Adrenal gland (tissue), 12 donors: ENCODE results near the gene TTC9C. TPM values are rescaled to one million over a fixed set of nuclear protein-coding genes. Genes with fewer than 3 reads are reported as not detected.
A peak's percentile ranks its signal among the peaks of the same experiment; 100 is the strongest.
"Not testable (repeated sequence)": the region's sequence is repeated elsewhere in the genome, so short reads cannot be mapped to it uniquely, and the experiment has no call there.

Experiments used
- DNase-seq, 7 donors: peaks; one replicate each; pipeline ENCODE4 v3.0.0-alpha.2; 2019 to 2020
- H3K27ac ChIP-seq, 5 donors: fragments of 200-600 bp; sonication (generic) in 4 of 5; 1 replicate in 3 of 5; 2 replicates in 2 of 5; pipeline versions ENCODE4 v1.5.1 to v1.8.0; 2016 to 2020; ENCODE audit warnings: mild to moderate bottlenecking in 1 of 5
- H3K27me3 ChIP-seq: fragments of 200-600 bp; 2 replicates; pipeline ENCODE4 v1.8.0; 2021
- H3K36me3 ChIP-seq, 2 donors: fragments of 200-600 bp; replicated peaks in 1 of 2; 1 replicate in 1 of 2; 2 replicates in 1 of 2; pipeline versions ENCODE4 v1.5.1 to v1.8.0; 2018 to 2022
- H3K4me1 ChIP-seq, 2 donors: fragments of 200-600 bp; replicated peaks in 1 of 2; 1 replicate in 1 of 2; 2 replicates in 1 of 2; pipeline versions ENCODE4 v1.5.1 to v1.8.0; 2018 to 2021
- H3K4me3 ChIP-seq, 4 donors: fragments of 200-600 bp; sonication (generic) in 3 of 4; one replicate each; pipeline ENCODE4 v1.5.1; 2016 to 2018
- H3K9me3 ChIP-seq, 3 donors: fragments of 200-600 bp; sonication (generic) in 1 of 3; replicated peaks in 1 of 3; 1 replicate in 2 of 3; 2 replicates in 1 of 3; pipeline versions ENCODE4 v1.5.1 to v1.8.0; 2016 to 2021
- POLR2A ChIP-seq, 2 donors: fragments of 450-650 bp; IDR thresholded peaks; one replicate each; pipeline ENCODE4 v1.6.1; 2017; ENCODE audit warnings: antibody characterized with exemption in 2 of 2, mild to moderate bottlenecking in 2 of 2, moderate library complexity in 1 of 2
- WGBS, 4 donors: extraction: QIAGEN DNeasy Blood & Tissue Kit in 2 of 4; methylation state at CpG; one replicate each; pipeline versions ENCODE4 v1.1.5 to v1.1.7; 2013 to 2017; 5-methylcytosine and 5-hydroxymethylcytosine counted together
- intact Hi-C, 2 donors: fragments of 100-400 bp; cut with DNase I; formaldehyde crosslinking; loops; one replicate each; pipeline versions ENCODE4 v1.14.1 to v1.15.0; 2022 to 2023
- polyA plus RNA-seq, 3 donors: library from polyadenylated mRNA; stranded (reverse); fragments of 200-250 nt in 2 of 3; fragments of 350-450 nt in 1 of 3; fragmentation: Illumina TruSeq in 1 of 3; extraction: RNeasy Lipid Tissue Mini Kit (QIAGEN cat#74804) in 1 of 3; gene quantifications; one replicate each; pipeline ENCODE4 v1.2.3, GENCODE V29; 2013 to 2014
- total RNA-seq, 9 donors: library from RNA; depleted of rRNA in 4 of 9; stranded (reverse); fragments of >200 nt in 4 of 9; fragments of 120-200 nt in 1 of 9; fragmentation: NEBNext Ultra II Directional in 1 of 9; extraction: Animal tissue kit (Norgen Biotek cat#: 25700) in 1 of 9; gene quantifications; one replicate each; pipeline versions ENCODE4 v1.1.0 to v1.2.4, GENCODE V29; 2013 to 2023
- TF ChIP-seq, protein P1 (sequence below), 6 experiments: fragments of 450-650 bp in 4 of 6; fragments of 200-600 bp in 2 of 6; sonication (generic) in 1 of 6; IDR thresholded peaks; 1 replicate in 5 of 6; 2 replicates in 1 of 6; pipeline versions ENCODE4 v1.5.1 to v1.8.0; 2016 to 2021; ENCODE audit warnings: antibody characterized with exemption in 6 of 6, mild to moderate bottlenecking in 2 of 6, moderate library complexity in 1 of 6
- donor health status: healthy with polysubstance abuse.
- donor health status: Bipolar disorder and iron deficiency.
- donor health status: DM: yes; HTN: yes; CAD: no.
- donor health status: DM: no; HTN: no; CAD: no.
- donor health status: DM: no; HTN: no; CAD: no.
- donor health status: DM: yes; HTN: yes; CAD: no.

TTC9C gene
- total and polyA plus RNA-seq, 12 donors, result 10.7 to 93.9 (median 28.1) TPM

DNA sequence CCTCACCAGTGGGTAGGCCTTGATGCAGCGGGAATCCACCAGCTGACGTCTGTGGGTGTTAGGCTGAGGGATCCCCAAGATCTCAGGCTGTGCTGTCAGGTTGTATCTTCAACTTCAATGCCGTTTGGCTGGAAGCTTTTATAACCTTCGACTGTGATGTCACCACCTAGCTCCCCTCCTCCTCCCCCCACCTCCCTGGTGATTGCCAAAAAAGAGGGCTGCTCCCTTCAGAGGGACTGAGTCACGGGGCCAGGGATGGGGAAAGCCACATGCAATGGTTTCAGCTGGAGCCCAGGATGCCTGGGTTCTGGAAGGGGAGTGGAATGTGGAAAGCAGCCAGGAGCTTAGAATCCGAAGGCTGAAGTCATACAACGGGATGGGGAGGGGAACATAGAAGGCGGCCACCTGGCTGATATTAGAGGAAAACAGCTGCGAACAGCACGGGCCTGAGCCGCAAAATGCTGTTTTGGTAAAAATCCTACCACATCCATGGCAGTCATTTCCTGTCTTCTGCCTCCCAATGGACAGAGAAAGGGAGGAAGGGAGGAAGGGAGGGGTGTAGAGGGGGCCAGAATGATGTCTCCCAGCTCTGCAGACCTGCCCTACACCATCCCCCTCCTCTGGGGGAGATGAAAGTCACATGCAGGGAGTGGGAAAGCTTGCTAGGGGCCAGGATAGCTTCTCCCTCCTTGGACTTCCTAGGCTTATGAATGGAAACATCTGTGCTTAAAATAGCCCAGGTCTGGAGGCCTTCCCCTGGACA is 38.7 kb upstream of the TTC9C start, which contains the start of gene LRRN4CL:
LRRN4CL (minus strand) TSS at position 110 of the 763 bp plus-strand sequence. CDS start 1,022 bp downstream, outside the sequence.
- H3K4me1 ChIP-seq, result peaks cover 4 to 23% of the 10 kb centered on the region in 2 donors
- DNase-seq, result peak; percentile 79 to 95 (median 89)
- peak within 1 kb of the TSS; percentile 35 to 77 (median 54) for H3K27ac ChIP-seq
- peak within 1 kb of the TSS in 1 of 4 donors; percentile 31 for H3K4me3 ChIP-seq
- H3K36me3 ChIP-seq, result peaks cover 0 to 36% of the 10 kb centered on the region in 2 donors
- TF ChIP-seq, protein P1, sequence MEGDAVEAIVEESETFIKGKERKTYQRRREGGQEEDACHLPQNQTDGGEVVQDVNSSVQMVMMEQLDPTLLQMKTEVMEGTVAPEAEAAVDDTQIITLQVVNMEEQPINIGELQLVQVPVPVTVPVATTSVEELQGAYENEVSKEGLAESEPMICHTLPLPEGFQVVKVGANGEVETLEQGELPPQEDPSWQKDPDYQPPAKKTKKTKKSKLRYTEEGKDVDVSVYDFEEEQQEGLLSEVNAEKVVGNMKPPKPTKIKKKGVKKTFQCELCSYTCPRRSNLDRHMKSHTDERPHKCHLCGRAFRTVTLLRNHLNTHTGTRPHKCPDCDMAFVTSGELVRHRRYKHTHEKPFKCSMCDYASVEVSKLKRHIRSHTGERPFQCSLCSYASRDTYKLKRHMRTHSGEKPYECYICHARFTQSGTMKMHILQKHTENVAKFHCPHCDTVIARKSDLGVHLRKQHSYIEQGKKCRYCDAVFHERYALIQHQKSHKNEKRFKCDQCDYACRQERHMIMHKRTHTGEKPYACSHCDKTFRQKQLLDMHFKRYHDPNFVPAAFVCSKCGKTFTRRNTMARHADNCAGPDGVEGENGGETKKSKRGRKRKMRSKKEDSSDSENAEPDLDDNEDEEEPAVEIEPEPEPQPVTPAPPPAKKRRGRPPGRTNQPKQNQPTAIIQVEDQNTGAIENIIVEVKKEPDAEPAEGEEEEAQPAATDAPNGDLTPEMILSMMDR (IDR thresholded peaks at IDR 0.05), result no peak
- TF ChIP-seq POLR2A (IDR thresholded peaks at IDR 0.05), result peak; percentile 33 to 71
- 25 to 39% (median 32%) methylated on average over 10 to 11 of the region's 11 CpGs for WGBS, 4 donors
- H3K27me3 ChIP-seq, result no peaks in the 10 kb centered on the region
- intact Hi-C loops, result loop anchor here in 1 of 2 donors (5.0 kb wide), 1 partner anchor 307 kb away; no protein-coding TSS in a partner anchor
- no peaks in the 10 kb centered on the region for H3K9me3 ChIP-seq

DNA sequence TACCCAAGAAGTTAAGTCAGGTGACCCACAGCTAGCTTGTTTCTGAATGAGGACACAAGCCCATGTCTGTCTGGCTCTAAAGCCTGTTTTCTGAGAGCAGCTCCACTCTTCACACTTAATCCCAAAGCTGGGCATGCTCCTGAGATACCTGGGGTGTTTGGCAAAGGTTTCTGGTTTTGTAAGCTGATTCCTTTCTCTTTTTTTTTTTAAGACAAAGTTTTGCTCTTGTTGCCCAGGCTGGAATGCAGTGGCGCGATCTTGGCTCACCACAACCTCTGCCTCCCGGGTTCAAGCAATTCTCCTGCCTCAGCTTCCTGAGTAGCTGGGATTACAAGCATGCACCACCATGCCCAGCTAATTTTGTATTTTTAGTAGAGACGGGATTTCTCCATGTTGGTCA is 34.7 kb upstream of the TTC9C start:
- H3K27ac ChIP-seq, H3K27me3 ChIP-seq, H3K9me3 ChIP-seq, H3K4me3 ChIP-seq, DNase-seq: not testable (repeated sequence)
- Histone ChIP-seq H3K4me1 (peaks cover 4 to 12% of the 10 kb centered on the region in 2 donors), H3K36me3 (peaks cover 0 to 36% of the 10 kb centered on the region in 2 donors)
- intact Hi-C loops, result loop anchor here in 1 of 2 donors (5.0 kb wide), 1 partner anchor 311 kb away; no protein-coding TSS in a partner anchor
- 65 to 80% (median 75%) methylated on average over 2 to 4 of the region's 4 CpGs for WGBS, 4 donors

DNA sequence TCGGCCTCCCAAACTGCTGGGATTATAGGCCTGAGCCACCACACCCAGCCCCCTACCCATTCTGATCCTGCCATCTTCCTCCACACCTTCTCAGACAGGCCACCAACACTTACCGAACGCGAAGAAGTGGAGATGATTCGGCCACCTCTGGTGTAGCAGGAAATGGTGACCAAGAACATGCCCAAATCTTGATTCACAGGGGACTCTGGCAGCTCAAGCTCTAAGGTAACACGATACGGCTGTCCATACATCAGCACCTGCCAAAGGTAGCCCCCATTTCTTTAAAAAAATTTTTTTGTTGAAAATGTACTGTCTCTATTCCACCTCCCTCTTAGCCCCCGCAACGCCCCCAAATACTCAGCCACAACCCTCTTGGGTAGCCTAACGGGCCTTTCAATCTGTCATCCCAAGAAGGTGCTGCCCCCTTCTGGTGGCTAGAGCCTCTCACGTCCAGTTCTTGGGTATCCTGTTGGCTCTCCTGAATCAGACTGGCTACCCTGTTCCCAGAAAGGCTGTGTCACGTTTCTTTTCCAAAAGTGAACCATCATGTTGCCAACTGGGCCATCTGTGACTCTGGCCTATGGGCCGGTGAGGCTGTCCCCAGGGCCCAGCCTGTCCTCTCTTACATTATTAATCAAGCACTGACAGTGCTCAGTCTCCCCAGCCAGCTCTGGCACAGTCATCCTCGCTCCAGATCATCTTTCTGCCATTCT is 33.7 kb upstream of the TTC9C start:
- intact Hi-C loops, result loop anchor here in 1 of 2 donors (5.0 kb wide), 1 partner anchor 312 kb away; no protein-coding TSS in a partner anchor
- TF ChIP-seq POLR2A (IDR thresholded peaks at IDR 0.05), result peak in 1 of 2 donors; percentile 15
- TF ChIP-seq, protein P1 (IDR thresholded peaks at IDR 0.05), result peak; percentile 70 to 88 (median 84)
- peak overlapping the region in 3 of 5 donors; percentile 22 to 62 (median 59) for H3K27ac ChIP-seq
- H3K4me3 ChIP-seq, result no peak overlapping the region
- H3K4me1 ChIP-seq, result peaks cover 0 to 2% of the 10 kb centered on the region in 2 donors
- peak; percentile 84 to 95 (median 92) for DNase-seq
- WGBS, 4 donors, result 38 to 48% (median 42%) methylated on average over 14 of the region's 14 CpGs
- H3K36me3 ChIP-seq, result peaks cover 0 to 35% of the 10 kb centered on the region in 2 donors
- H3K27me3 ChIP-seq, result no peaks in the 10 kb centered on the region
- no peaks in the 10 kb centered on the region for H3K9me3 ChIP-seq

DNA sequence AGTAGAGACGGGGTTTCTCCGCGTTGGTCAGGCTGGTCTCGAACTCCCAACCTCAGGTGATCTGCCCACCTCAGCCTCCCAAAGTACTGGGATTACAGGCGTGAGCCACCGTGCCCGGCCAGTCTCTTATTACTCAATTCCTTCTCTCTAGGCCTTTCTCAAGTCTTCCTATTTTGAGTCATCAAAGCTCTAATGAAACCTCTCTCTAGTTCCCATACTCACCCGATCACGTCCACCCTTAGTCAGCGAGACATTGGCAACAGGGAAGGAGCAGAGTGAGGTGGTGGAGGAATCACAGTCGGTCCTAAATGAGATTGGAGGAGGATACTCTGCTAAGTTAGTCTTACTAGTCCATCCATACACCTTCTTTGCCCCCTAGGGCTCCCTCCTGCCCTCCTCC is 26.0 kb upstream of the TTC9C start:
- Histone ChIP-seq H3K4me3 (no peak overlapping the region), H3K27ac (no peak overlapping the region), H3K36me3 (peaks cover 0 to 19% of the 10 kb centered on the region in 2 donors), H3K4me1 (peaks cover 14 to 18% of the 10 kb centered on the region in 2 donors), H3K9me3 (no peaks in the 10 kb centered on the region), H3K27me3 (no peaks in the 10 kb centered on the region)
- intact Hi-C loops, result no loop called here
- DNase-seq, result no peak
- TF ChIP-seq POLR2A (IDR thresholded peaks at IDR 0.05), result no peak
- TF ChIP-seq, protein P1 (IDR thresholded peaks at IDR 0.05), result no peak
- 82 to 92% (median 88%) methylated on average over 8 to 11 of the region's 11 CpGs for WGBS, 4 donors

DNA sequence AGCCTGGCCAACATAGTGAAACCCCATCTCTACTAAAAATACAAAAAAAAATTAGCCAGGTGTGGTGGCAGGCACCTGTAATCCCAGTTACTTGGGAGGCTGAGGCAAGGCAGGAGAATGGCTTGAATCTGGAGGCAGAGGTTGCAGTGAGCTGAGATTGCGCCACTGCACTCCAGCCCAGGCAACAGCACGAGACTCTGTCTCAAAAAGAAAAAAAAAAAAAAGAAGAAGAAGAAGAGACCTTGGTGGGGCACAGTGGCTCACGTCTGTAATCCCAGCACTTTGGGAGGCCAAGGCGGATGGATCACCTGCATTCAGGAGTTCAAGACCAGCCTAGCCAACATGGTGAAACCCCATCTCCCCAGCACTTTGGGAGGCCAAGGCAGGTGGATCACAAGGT is 24.4 kb upstream of the TTC9C start:
- H3K4me3 ChIP-seq, H3K27ac ChIP-seq, DNase-seq, intact Hi-C loops, H3K27me3 ChIP-seq, H3K9me3 ChIP-seq: not testable (repeated sequence)
- Histone ChIP-seq H3K4me1 (peaks cover 19 to 29% of the 10 kb centered on the region in 2 donors), H3K36me3 (peaks cover 0 to 19% of the 10 kb centered on the region in 2 donors)
- 69 to 87% (median 75%) methylated on average over 4 of the region's 4 CpGs for whole genome bisulfite sequencing, 4 donors
